ENCODE measurements around the gene IL36RN. TPM values are rescaled to one million over a fixed set of nuclear protein-coding genes. Genes with fewer than 3 reads are reported as not detected.

The IL36RN gene
- total RNA-seq, 1 donor from 2014 or later: not detected

DNA sequence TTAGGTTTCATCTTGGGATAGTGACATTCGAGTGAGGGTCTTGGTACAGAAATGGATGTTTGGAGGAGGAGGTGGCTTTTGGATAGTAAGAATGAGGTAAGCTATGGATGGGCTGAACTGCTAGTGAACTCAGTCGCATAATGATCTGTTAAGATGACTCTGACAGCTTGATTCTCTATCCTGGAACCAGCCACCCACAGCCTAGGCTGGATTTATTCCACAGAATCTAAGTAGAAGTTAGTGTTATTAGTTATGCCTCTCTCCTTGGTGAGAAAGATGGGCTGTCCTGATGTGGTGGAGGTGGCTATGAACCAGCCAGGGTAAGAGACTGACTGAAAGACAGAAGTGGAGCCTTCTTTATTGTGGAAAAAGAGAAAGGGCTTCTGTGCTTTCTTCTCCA is 31.3 kb upstream of the IL36RN start:
- no peaks in the 10 kb centered on the region for H3K36me3 Mint-ChIP-seq (ENCODE audit: low read depth)
- H3K4me3 Mint-ChIP-seq (ENCODE audit: low read depth): no peak overlapping the region
- H3K27ac Mint-ChIP-seq: no peak overlapping the region
- peaks cover 59% of the 10 kb centered on the region for H3K27me3 Mint-ChIP-seq (ENCODE audit: low read depth)
- no peak for DNase-seq (ENCODE audit: low spot score)
- no peaks in the 10 kb centered on the region for H3K4me1 Mint-ChIP-seq (ENCODE audit: low read depth)
- intact Hi-C loops (cut with micrococcal nuclease): no loop called here
- no peaks in the 10 kb centered on the region for H3K9me3 Mint-ChIP-seq

DNA sequence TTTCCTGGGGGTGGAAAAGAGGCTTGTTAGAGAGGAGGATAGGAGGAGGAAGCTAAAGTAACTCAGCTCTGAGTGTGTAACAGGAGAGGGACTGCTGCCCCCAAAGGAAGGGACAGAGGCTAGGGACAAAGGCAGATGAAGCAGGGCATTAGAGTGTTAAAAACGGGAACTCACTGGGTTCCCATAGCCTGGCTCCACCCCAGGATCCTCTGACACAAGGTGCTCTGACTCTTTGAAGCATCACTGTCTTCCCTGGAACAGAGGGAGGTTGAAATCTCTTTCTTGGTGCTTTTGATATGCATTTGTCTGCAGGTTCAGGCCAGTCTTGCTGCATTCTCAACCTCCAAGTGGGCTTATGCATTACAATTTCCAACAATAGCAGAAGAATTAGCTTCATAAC is 30.9 kb upstream of the IL36RN start:
- H3K4me1 Mint-ChIP-seq (ENCODE audit: low read depth): no peaks in the 10 kb centered on the region
- no peak overlapping the region for H3K4me3 Mint-ChIP-seq (ENCODE audit: low read depth)
- H3K27me3 Mint-ChIP-seq (ENCODE audit: low read depth): peaks cover 57% of the 10 kb centered on the region
- H3K27ac Mint-ChIP-seq: no peak overlapping the region
- DNase-seq (ENCODE audit: low spot score): no peak
- H3K36me3 Mint-ChIP-seq (ENCODE audit: low read depth): no peaks in the 10 kb centered on the region
- no peaks in the 10 kb centered on the region for H3K9me3 Mint-ChIP-seq
- intact Hi-C loops (cut with micrococcal nuclease): no loop called here

DNA sequence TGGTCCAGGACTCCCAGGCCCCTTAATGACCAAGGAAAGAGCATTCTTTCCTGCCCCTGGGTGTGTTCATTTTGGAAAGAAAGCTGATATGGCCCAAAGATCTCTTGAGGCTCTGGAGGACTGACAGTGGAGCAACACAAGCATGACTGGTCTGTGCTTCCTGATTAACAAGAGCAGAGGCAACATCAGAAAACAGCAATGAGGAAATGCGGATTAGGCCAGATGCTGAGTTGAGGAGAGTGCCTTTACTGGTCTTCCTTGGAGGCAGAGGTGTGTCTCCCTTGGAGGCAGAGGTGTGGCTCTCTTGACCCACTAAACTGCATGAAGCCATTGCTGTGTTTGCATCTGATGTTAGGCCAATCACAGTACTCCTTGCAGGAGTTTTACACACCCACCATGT is 26.3 kb upstream of the IL36RN start:
- no peak for DNase-seq (ENCODE audit: low spot score)
- no peaks in the 10 kb centered on the region for H3K9me3 Mint-ChIP-seq
- H3K27ac Mint-ChIP-seq: no peak overlapping the region
- H3K36me3 Mint-ChIP-seq (ENCODE audit: low read depth): no peaks in the 10 kb centered on the region
- peaks cover 40% of the 10 kb centered on the region for H3K27me3 Mint-ChIP-seq (ENCODE audit: low read depth)
- H3K4me3 Mint-ChIP-seq (ENCODE audit: low read depth): no peak overlapping the region
- intact Hi-C loops (cut with micrococcal nuclease): no loop called here
- no peaks in the 10 kb centered on the region for H3K4me1 Mint-ChIP-seq (ENCODE audit: low read depth)

DNA sequence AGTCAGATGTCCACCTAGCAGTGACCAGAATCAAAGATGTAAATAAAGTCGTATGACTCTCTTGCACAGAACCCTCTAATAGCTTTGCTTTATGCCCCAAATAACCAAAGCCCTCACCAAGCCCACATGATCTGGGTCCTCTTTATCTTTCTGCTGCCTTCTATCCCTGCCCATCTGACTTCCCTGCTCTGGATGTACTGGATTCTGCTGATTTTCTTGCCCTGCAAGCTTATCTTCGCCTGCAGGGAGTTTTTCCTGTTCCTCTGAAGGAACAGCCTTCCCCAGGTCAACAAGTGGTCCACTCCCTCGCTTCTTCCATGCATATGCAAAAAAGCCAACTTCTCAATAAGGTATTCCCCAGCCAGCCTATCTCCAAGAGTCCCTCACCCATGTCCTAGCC is 25.0 kb upstream of the IL36RN start:
- Mint-ChIP-seq H3K27ac (no peak overlapping the region), H3K4me3 (ENCODE audit: low read depth) (no peak overlapping the region), H3K4me1 (ENCODE audit: low read depth) (no peaks in the 10 kb centered on the region), H3K27me3 (ENCODE audit: low read depth) (peaks cover 31% of the 10 kb centered on the region), H3K9me3 (no peaks in the 10 kb centered on the region), H3K36me3 (ENCODE audit: low read depth) (no peaks in the 10 kb centered on the region)
- DNase-seq (ENCODE audit: low spot score): no peak
- intact Hi-C loops (cut with micrococcal nuclease): no loop called here

DNA sequence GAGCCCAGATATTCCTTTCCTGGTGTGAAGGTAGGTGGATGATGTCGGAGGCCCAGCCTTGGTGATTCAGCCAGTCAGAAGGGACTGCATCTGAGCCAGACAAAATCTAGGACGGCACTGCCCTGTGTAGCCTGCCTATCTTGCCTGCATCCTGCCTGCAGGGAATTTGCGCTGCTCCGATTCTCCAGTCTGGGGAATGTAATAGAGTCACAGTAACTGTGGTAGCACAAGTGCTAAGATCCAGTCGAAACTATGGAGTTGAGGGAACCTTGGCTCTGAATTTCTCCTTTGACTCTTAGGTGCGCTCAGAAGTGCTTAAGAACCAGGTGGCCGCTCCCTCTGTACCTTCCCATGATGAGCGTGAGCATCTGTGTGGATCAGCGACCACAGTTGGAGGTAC is 22.2 kb upstream of the IL36RN start:
- Mint-ChIP-seq H3K9me3 (no peaks in the 10 kb centered on the region), H3K36me3 (ENCODE audit: low read depth) (no peaks in the 10 kb centered on the region), H3K4me1 (ENCODE audit: low read depth) (no peaks in the 10 kb centered on the region), H3K4me3 (ENCODE audit: low read depth) (no peak overlapping the region), H3K27ac (no peak overlapping the region), H3K27me3 (ENCODE audit: low read depth) (peaks cover 24% of the 10 kb centered on the region)
- intact Hi-C loops (cut with micrococcal nuclease): no loop called here
- DNase-seq (ENCODE audit: low spot score): no peak

DNA sequence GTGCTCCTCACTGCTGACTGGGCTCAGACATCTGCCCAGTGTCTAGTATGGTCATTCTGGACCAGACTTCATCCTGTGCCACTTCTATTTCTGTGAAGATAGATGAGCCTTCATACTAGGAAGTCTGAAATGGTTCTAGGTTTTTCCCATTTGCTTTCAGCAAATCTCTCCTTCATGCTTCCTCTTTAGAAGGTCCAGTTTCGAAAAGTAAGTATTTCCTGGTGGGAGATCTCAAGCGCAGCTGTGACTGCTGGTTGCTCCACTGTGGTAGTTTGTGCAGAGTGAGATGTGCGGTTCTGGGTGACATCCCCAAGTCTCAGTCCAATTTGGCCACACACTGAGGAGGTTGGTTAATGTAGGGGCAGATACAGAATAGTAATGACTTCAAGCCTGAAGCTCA is 20.7 kb upstream of the IL36RN start:
- DNase-seq (ENCODE audit: low spot score): no peak
- H3K36me3 Mint-ChIP-seq (ENCODE audit: low read depth): no peaks in the 10 kb centered on the region
- H3K27me3 Mint-ChIP-seq (ENCODE audit: low read depth): peaks cover 33% of the 10 kb centered on the region
- H3K4me3 Mint-ChIP-seq (ENCODE audit: low read depth): no peak overlapping the region
- no peaks in the 10 kb centered on the region for H3K9me3 Mint-ChIP-seq
- H3K4me1 Mint-ChIP-seq (ENCODE audit: low read depth): no peaks in the 10 kb centered on the region
- H3K27ac Mint-ChIP-seq: no peak overlapping the region
- intact Hi-C loops (cut with micrococcal nuclease): no loop called here

DNA sequence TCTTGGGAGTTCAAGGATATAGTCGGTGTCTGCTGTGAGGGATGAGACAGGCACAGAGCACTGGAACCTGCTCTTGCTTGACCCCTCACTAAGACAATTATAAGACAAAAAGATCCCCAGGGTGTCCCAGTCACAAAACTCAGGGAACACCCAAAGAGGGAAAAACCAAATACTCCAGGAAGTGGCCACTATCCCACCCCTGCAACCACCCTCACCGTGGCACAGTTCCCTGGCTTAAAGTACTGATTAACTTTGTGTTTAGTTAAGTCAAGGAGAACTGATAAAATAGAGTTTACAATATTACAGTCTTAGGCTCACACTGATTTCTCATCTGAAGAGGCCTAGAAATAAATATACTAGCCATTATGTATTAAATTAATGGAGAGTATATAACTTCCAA is 19.8 kb upstream of the IL36RN start:
- Mint-ChIP-seq H3K4me3 (ENCODE audit: low read depth) (no peak overlapping the region), H3K36me3 (ENCODE audit: low read depth) (no peaks in the 10 kb centered on the region), H3K4me1 (ENCODE audit: low read depth) (no peaks in the 10 kb centered on the region), H3K9me3 (no peaks in the 10 kb centered on the region), H3K27me3 (ENCODE audit: low read depth) (peaks cover 31% of the 10 kb centered on the region), H3K27ac (no peak overlapping the region)
- DNase-seq (ENCODE audit: low spot score): no peak
- intact Hi-C loops (cut with micrococcal nuclease): no loop called here

DNA sequence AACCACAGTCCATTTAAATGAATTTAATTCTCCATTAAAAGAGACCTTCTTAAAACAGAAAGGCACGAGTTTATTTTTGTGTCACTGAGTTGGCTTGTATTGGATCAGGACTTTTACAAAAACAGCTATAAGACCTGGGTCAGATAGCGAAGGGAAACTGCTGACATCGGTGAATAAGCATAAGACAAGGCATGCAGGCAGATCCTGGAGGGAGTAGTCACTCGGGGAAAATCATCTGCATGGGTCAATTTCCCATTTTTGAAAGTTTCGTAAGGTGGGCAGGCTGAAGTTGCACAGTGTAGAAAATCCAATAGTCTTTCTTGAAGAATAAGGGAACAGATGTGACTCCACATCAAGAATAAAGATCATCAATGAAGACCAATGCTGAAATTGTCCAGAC is 19.3 kb upstream of the IL36RN start:
- H3K27ac Mint-ChIP-seq: no peak overlapping the region
- no peaks in the 10 kb centered on the region for H3K4me1 Mint-ChIP-seq (ENCODE audit: low read depth)
- DNase-seq (ENCODE audit: low spot score): no peak

DNA sequence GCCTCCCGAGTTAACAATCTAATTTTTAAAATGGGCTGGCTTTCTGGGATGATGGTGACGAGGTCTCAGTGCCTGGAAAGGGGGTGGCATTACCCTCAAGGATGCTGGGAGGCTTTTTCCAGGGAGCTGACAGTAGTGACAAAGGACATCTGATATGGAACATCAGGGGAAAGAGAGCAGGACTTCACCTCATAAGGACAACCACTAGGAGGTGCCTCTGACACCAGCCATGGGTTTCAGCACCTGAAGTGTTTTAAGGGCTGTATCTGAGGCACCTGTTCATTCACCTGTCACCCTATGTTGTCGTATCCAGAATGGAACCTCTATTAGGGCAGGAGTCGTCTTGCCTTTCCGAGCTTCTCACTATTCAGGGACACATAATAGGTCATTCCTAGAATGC is 17.1 kb upstream of the IL36RN start:
- Mint-ChIP-seq H3K9me3 (no peaks in the 10 kb centered on the region), H3K4me1 (ENCODE audit: low read depth) (no peaks in the 10 kb centered on the region), H3K4me3 (ENCODE audit: low read depth) (no peak overlapping the region), H3K27ac (no peak overlapping the region), H3K27me3 (ENCODE audit: low read depth) (peaks cover 31% of the 10 kb centered on the region), H3K36me3 (ENCODE audit: low read depth) (no peaks in the 10 kb centered on the region)
- no peak for DNase-seq (ENCODE audit: low spot score)
- intact Hi-C loops (cut with micrococcal nuclease): no loop called here

More for the DNA sequence above, 19.3 kb upstream of the IL36RN start:
- no peaks in the 10 kb centered on the region for H3K36me3 Mint-ChIP-seq (ENCODE audit: low read depth)
- no peak overlapping the region for H3K4me3 Mint-ChIP-seq (ENCODE audit: low read depth)
- no peaks in the 10 kb centered on the region for H3K9me3 Mint-ChIP-seq
- peaks cover 30% of the 10 kb centered on the region for H3K27me3 Mint-ChIP-seq (ENCODE audit: low read depth)
- intact Hi-C loops (cut with micrococcal nuclease): no loop called here

DNA sequence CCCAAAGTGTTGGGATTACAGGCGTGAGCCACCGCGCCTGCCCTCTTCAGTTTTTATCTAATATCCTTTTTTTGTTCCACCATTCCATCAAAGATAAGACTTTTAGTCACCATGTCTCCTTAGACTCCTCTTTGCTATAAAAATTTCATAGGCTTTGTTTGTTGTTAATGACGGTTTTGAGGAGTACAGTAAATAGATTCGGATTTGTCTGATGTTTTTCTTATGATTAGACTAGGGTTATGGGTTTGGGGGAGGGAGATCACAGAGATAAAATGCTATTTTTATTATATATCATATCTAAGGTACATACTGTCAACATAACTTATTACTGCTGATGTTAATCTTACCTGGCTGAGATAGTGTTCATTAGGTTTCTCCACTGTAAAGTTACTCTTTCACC is 12.5 kb upstream of the IL36RN start:
- intact Hi-C loops (cut with micrococcal nuclease): no loop called here
- no peak for DNase-seq (ENCODE audit: low spot score)
- H3K9me3 Mint-ChIP-seq: no peaks in the 10 kb centered on the region
- H3K4me1 Mint-ChIP-seq (ENCODE audit: low read depth): no peaks in the 10 kb centered on the region
- no peaks in the 10 kb centered on the region for H3K36me3 Mint-ChIP-seq (ENCODE audit: low read depth)
- peaks cover 24% of the 10 kb centered on the region for H3K27me3 Mint-ChIP-seq (ENCODE audit: low read depth)
- H3K4me3 Mint-ChIP-seq (ENCODE audit: low read depth): no peak overlapping the region
- H3K27ac Mint-ChIP-seq: no peak overlapping the region

DNA sequence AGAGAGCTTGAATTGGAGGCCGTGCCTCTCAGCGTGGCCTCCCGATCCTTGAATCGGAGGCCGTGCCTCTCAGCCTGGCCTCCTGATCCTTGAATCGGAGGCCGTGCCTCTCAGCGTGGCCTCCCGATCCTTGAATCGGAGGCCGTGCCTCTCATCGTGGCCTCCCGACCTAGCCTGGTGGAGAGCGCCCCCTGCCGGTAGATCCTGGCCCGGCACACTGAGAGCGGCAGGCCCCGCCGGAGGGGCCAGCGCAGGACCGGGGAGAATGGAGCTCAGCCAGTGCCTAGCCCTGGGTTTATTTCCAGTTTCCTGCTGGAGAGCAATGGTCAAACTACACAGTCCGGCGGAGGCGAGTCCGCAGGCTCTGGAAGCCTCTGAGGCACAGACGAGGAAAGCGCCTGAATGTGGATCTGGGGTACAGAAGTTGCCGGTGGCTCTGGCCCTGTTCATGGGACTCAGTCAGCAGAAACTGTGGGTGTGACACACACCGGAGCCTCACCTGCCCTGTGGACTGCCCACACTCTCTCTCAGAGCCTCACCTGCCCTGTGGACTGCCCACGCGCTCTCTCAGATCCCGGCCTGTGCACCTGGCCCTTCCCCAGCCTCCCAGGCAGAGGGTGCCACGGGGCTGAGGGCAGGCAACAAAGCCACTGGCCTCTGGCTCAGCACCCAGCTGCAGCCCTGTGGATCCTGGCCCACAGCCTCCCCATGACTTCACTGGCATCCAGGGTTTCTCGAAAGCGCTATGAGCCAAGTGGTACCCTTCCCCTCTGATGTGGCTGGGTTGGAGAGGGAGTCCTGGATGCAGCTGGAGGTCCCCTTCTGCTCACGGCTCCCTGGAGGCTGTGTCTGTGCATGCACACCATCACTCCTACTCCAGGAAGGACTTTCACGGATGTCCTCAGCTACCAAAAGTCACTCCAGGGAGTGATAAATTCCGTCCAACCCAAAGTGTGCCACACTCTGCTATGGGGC is 7.8 kb upstream of the IL36RN start:
- intact Hi-C loops (cut with micrococcal nuclease): no loop called here

DNA sequence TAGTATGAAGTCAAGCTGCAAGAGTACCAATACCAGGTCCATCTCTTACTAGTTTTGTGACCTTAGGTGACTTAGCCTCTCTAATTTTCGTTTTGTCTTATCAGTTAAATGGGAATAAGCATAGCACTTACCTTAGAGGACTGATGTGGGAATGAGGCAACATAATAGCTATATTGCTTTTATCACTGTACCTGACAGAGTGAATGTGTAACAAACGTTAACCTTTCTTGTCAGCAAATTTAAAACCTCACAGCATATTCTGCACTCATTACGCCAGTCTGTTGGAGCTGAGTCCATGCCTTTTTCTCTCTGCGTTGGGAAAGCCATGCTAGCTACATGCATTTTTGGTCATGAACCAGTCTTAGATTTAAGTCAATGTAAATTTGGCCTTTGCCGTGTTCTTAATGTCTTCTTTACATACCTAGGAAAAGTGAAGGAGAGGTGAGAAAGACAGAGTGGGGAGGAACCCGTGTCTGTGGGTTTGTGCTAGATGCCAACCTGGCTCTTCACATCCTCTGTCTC is 6.5 kb upstream of the IL36RN start, which contains the start of gene IL36B:
Gene IL36B, minus strand, starts transcription at position 472 of the 522 bp plus-strand sequence.
- no peak within 1 kb of the TSS for H3K4me3 Mint-ChIP-seq (ENCODE audit: low read depth)
- no peak within 1 kb of the TSS for H3K27ac Mint-ChIP-seq
- H3K4me1 Mint-ChIP-seq (ENCODE audit: low read depth): peaks cover 2% of the 10 kb centered on the region
- peaks cover 26% of the 10 kb centered on the region for H3K9me3 Mint-ChIP-seq
- no peak for DNase-seq (ENCODE audit: low spot score)
- intact Hi-C loops (cut with micrococcal nuclease): no loop called here
- peaks cover 11% of the 10 kb centered on the region for H3K36me3 Mint-ChIP-seq (ENCODE audit: low read depth)
- peaks cover 11% of the 10 kb centered on the region for H3K27me3 Mint-ChIP-seq (ENCODE audit: low read depth)

More for the DNA sequence above, 7.8 kb upstream of the IL36RN start:
- Mint-ChIP-seq H3K9me3 (peaks cover 24% of the 10 kb centered on the region), H3K4me1 (ENCODE audit: low read depth) (no peaks in the 10 kb centered on the region), H3K27ac (no peak overlapping the region), H3K27me3 (ENCODE audit: low read depth) (peaks cover 13% of the 10 kb centered on the region), H3K36me3 (ENCODE audit: low read depth) (peaks cover 9% of the 10 kb centered on the region), H3K4me3 (ENCODE audit: low read depth) (no peak overlapping the region)
- no peak for DNase-seq (ENCODE audit: low spot score)

DNA sequence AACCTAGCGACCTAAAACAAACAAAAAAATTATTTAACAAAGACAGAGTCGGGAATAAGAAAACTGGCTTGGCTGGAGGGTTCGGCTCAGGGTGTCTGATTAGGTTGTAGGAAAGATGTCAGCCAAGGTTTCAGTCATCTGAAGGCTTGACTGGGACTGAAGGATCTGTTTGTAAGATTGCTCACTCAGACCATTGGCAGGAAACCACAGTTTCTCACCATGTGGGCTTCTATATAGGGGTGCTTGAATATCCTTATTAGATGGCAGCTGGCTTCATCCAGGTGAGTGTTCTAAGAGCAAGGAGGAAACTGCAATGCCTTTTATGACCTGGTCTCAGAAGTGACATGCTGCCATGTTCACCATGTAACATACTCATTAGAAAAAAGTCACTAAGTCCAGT is 5.3 kb upstream of the IL36RN start:
- no peak overlapping the region for H3K4me3 Mint-ChIP-seq (ENCODE audit: low read depth)
- H3K4me1 Mint-ChIP-seq (ENCODE audit: low read depth): peaks cover 2% of the 10 kb centered on the region
- peaks cover 26% of the 10 kb centered on the region for H3K9me3 Mint-ChIP-seq
- H3K36me3 Mint-ChIP-seq (ENCODE audit: low read depth): peaks cover 11% of the 10 kb centered on the region
- DNase-seq (ENCODE audit: low spot score): no peak
- intact Hi-C loops (cut with micrococcal nuclease): no loop called here
- H3K27me3 Mint-ChIP-seq (ENCODE audit: low read depth): peaks cover 10% of the 10 kb centered on the region
- no peak overlapping the region for H3K27ac Mint-ChIP-seq

Data from activated T-helper 2 cell treated with anti-CD3 and anti-CD28 coated beads, Interferon-gamma antibody, Interleukin-2, Interleukin-4, amounts not matched to agents 10 μg/mL and 5 μg/mL and 100 μg/mL, durations not matched to agents 14 hours and 24 hours and 36 hours (primary cell).